ENCODE data around the gene RNF182.

RNF182 gene

GRCh38 chr6:13992417-13993055 lies 67.8 kb downstream of the RNF182 start:
- no peak overlapping the region for H3K4me3 ChIP-seq (replicated peaks; ENCODE audit: low read depth, low read length)
- peak; percentile 12 for DNase-seq (ENCODE audit: extremely low read depth, low read depth)
- TF ChIP-seq CTCF (IDR thresholded peaks at IDR 0.05; ENCODE audit: low read depth, low read length, missing control alignments): no peak

- no peak for TF ChIP-seq CTCF (IDR thresholded peaks at IDR 0.05; ENCODE audit: low read depth, low read length, missing control alignments)
- no peak overlapping the region for H3K4me3 ChIP-seq (replicated peaks; ENCODE audit: low read depth, low read length)
- no peak for DNase-seq (ENCODE audit: extremely low read depth, low read depth)
Observed at GRCh38 chr6:13993416-13993815, 68.7 kb downstream of the RNF182 start.

GRCh38 chr6:13998356-13998755 lies 73.6 kb downstream of the RNF182 start:
- H3K4me3 ChIP-seq (replicated peaks; ENCODE audit: low read depth, low read length): no peak overlapping the region
- no peak for TF ChIP-seq CTCF (IDR thresholded peaks at IDR 0.05; ENCODE audit: low read depth, low read length, missing control alignments)
- no peak for DNase-seq (ENCODE audit: extremely low read depth, low read depth)

- no peak overlapping the region for H3K4me3 ChIP-seq (replicated peaks; ENCODE audit: low read depth, low read length)
- no peak for TF ChIP-seq CTCF (IDR thresholded peaks at IDR 0.05; ENCODE audit: low read depth, low read length, missing control alignments)
- no peak for DNase-seq (ENCODE audit: extremely low read depth, low read depth)
Observed at GRCh38 chr6:14000901-14001300, 76.1 kb downstream of the RNF182 start.

GRCh38 chr6:14001329-14002012 lies 76.7 kb downstream of the RNF182 start:
- peak; percentile 87 for DNase-seq (ENCODE audit: extremely low read depth, low read depth)
- 0 out of 2 replicates have a peak overlapping the region, but pooled peaks have one; percentile 16 for H3K4me3 ChIP-seq (replicated peaks; ENCODE audit: low read depth, low read length)
- TF ChIP-seq CTCF (IDR thresholded peaks at IDR 0.05; ENCODE audit: low read depth, low read length, missing control alignments): no peak

GRCh38 chr6:14002176-14002947 lies 77.6 kb downstream of the RNF182 start:
- no peak overlapping the region for H3K4me3 ChIP-seq (replicated peaks; ENCODE audit: low read depth, low read length)
- TF ChIP-seq CTCF (IDR thresholded peaks at IDR 0.05; ENCODE audit: low read depth, low read length, missing control alignments): no peak
- DNase-seq (ENCODE audit: extremely low read depth, low read depth): no peak

Data from HFF-Myc (cell line).